Measurements from ENCODE around the gene NTSR1.

NTSR1 gene

GRCh38 chr20:62780204-62780603 lies 71.6 kb downstream of the NTSR1 start:
- no peak for DNase-seq (ENCODE audit: low read depth in 2 of 3, low spot score in 2 of 3)

DNA sequence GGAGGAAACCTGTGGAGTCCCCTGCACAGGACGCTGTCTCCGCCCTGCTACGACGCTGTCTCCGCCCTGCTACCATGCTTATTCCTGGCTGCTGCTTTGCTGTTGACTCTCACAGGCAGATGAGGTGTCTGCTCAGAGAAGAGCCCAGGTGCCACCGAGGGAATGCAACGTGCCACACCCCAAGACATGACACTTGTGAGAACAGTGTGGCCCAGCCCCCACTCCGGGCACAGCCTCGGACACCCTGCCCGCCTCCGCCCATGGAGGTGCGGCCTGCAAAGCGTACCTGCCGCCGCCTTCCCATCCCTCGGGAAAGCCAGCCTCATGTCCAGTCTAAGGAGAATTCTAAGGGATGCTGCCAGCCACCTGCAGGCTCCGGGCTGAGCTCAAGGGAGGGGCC lies 72.1 kb downstream of the NTSR1 start:
- DNase-seq (ENCODE audit: low read depth in 2 of 3, low spot score in 2 of 3), result no peak

DNA sequence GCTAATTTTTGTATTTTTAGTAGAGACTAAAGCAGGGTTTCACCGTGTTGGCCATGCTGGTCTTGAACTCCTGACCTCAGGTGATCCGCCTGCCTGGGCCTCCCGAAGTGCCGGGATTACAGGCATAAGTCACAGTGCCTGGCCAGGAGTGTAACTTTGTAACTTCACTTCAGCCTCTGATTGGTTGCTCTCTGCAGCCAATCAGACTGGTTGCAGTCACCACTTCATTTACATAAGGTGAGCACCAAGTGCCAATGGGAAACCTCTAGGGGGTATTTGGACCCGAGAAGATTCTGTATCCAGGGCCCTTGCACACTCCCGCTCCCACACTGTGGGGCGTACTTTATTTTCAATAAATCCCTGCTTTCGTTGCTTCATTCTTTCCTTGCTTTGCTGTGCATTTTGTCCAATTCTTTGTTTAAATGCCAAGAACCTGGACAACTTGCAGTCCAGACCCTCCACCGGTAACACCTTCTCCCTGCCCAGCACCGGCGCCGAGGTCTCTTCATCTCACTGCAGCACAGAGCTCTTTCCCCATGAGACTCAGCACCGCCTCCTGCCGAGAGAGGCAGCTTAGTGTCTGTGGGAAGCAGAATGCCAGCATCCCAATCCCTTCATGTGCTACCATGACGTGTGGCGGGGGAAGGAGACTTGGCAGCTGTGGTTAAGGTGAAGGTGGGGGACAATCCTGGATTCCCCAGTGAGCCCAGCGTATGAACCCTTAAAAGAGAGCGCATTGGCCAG lies 73.7 kb downstream of the NTSR1 start:
- DNase-seq (ENCODE audit: low read depth in 2 of 3, low spot score in 2 of 3), result no peak

- no peak for DNase-seq (ENCODE audit: low read depth in 2 of 3, low spot score in 2 of 3)
Measured at GRCh38 chr20:62782893-62783278, 74.2 kb downstream of the NTSR1 start.

DNA sequence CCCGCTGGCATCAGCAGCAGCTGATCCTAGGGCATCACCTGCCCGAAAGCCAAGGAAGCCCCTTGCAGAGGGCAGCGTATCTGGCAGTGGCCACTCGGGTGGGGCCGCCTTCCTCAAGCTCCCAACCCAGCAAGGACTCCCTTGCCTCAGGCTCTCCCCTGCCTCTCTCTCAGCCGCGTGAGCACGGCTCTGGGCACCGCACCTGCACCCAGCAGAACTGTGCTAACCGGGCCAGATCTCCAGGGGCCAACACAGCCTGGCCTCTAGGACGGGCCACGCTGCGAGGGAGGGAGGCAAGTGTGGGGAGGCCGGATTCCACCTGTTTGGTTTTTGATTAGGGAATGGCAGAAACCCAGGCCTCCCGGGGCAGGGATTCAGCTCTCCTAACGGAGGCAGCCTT lies 75.9 kb downstream of the NTSR1 start:
- no peak for DNase-seq (ENCODE audit: low read depth in 2 of 3, low spot score in 2 of 3)

DNA sequence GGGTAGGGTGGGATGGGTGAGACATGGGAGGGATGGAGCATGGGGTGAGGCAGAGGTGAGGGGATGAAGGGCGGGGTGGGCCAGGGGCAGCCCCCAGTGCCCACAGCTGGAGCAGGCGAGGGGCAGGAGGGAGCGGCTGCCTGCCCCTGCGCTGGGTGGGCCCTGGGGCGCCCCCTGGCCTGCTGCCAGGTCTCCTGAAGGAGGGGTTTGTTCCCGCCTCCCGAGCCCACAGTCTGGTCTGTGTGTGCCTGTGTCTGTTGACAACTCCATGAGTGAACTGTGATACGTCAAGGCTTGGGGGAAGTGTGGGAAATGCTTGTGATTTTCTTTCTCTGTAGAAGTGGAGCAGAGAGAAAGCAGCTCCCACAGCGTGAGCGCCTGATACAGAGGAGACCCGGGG lies 76.8 kb downstream of the NTSR1 start:
- DNase-seq (ENCODE audit: low read depth in 2 of 3, low spot score in 2 of 3), result no peak

DNA sequence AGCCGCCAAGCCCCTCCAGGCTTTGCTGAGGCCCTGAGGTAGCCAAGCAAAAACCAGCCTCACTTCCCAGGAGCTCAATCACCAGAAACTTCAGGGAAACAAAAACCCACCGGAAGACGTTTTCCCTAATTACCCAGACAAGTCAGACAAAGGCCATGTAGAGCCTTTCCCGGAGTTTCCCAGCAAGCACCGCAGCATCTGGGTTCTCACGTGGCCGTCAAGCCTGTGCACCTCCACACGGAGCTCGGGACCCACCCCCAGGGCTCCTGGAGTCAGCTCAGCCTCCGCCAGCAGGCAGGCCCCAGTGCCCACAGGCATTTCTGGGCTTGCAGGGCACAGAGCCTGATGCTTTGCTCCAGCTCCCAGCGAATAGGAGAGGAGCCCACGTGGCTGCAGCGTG lies 77.5 kb downstream of the NTSR1 start:
- DNase-seq (ENCODE audit: low read depth in 2 of 3, low spot score in 2 of 3), result no peak

DNA sequence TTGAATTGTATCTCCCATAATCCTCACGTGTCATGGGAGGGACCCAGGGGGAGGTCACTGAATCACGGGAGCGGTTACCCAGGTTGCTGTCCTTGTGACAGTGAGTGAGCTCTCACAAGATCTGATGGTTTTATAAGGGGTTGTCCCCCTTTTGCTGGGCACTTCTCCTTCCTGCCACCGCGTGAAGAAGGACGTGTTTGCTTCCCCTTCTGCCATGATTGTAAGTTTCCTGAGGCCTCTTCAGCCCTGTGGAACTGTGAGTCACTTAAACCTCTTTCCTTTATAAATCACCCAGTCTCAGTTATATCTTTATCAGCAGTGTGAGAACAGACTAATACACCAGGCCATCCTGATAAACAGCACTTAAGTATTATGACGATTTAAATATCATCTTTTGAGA lies 78.7 kb downstream of the NTSR1 start:
- DNase-seq (ENCODE audit: low read depth in 2 of 3, low spot score in 2 of 3), result no peak

- no peak for DNase-seq (ENCODE audit: low read depth in 2 of 3, low spot score in 2 of 3)
Measured at GRCh38 chr20:62787866-62788265, 79.2 kb downstream of the NTSR1 start.

GRCh38 chr20:62788607-62789006 lies 80.0 kb downstream of the NTSR1 start:
- DNase-seq (ENCODE audit: low read depth in 2 of 3, low spot score in 2 of 3), result no peak

DNA sequence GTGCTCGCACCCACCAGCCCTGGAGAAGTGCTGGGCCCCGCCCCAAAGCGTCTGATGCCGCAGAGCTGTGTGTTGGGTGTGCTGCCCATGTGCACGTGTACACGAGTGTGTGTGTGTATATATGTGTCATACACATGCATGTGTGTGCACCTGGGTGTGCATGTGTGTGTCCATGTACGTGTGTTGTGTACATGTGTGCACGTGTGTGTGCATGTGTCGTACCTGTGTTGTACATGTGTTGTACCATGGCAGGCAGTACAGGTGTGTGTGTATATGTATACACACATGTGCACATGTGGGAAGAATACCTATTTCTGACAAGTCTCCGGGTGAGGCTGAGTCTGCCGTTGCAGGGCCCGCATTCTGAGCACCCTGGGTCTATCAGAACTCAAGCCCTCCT lies 81.4 kb downstream of the NTSR1 start:
- DNase-seq (ENCODE audit: low read depth in 2 of 3, low spot score in 2 of 3), result no peak

DNA sequence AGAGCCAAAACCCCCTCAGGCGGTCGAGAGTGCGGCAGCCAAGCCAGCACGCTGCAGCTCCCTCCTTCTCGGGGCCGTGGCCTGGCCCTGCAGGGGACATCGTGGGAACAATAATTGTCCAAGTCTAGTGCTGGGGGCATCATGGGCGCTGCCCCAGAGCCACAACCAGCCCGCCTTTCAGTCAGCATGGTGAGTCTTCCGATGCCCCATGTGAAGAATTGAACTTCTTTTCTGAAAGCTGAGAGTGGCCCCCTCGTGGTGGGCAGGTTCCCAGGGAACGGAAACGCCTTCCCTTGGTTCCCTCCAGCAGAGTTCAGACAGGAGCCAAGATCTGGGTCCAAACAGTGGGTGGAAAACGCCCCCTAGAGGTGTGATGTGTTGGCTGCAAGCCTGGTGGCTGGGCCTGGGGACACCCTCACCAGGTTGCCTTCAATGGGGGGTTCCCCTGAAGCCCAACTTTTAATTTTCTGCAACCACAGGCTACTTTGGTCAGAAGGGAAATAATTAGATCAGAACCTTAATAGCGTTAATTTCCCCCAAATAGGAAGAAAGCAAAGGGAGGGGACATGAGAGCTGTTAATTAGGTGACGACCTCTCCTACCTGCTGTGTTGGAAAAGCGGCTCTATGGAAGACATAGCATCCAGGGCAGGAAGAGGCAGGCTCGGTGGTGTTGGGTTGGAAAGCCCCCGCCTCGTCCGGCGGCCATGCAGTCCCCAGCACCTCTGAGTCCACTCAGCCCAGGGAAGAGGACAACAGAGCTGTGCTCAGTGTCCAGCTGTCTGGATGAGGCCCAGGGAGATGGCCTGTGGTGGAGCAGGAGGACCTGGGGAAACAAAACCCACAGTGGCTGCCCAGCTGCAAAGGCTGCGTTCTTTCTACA lies 82.9 kb downstream of the NTSR1 start:
- DNase-seq (ENCODE audit: low read depth in 2 of 3, low spot score in 2 of 3), result peak in 2 of 3 experiments; percentile 51 to 62

DNA sequence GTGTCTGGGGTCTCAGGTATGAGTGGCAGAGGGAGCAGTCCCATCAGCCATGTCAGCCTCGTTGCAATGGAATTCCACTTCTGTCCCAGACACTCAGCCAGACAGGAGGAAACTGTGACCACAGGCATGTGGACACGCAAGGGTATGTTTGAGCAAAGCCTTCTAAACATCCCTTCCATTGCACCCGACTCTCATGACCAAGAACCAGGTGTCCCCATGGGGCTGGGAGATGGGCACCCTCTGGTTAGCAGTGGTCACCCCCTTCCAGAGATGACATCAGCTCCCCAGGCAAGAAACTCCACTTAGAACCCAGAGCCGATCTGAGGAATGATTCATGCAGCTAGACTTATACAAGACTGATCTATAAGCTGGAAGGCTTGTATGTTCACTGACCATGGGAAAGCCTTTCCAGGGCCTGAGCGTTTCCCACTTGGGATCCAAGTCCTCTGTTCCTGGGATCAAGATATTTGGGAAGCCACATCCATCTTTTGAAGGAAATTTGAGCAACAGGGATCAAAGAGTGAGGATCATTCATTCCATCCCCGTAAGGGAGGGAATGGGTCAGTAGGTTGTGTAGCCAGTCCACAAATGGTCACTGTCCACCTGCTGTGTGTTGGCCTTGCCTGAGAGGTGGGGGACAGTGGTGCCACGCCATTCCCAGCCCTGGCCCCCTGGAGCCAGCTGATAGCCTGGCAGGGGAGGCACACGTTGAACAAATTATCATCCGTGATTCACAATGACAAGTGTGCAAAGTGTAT lies 83.7 kb downstream of the NTSR1 start:
- DNase-seq (ENCODE audit: low read depth in 2 of 3, low spot score in 2 of 3), result no peak

DNA sequence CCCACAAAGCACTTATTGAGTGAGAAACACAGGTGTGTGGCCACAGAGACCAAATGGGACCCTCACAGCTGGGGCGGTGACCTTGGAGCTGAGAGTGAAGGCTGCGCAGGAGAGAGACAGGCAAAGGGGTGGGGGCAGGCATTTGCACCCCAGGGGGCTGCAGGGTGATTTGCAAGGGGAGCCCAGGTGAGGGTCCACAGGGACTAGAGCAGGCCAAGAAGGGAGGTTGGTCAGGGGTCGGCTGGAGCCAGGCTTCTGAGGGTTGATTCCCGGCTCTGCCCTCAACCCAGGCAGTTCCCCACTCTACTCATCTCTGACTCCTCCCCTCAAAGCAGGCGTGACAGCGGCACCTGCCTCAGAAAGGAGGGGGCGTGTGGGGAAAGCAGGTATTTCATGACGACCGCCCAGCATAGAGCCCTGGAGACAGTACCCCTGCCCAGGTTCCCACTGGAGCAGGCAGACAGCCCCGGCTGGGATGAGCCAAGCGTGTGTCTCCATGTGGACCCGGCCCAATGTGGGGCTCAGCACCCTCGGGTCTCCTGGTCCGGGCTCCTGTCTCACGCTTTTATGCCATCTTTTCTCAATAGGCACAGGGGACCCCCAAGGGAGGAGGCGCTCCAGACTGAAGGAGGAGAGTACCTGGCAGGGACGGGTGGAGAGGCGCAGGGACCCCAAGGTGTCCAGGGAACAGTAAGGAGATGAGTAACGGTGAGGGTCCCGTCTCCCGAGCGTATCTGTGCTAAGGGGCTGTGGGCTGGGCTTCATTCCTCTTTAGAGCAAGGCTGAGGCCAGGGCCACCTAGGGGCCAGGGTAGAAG lies 84.5 kb downstream of the NTSR1 start:
- DNase-seq (ENCODE audit: low read depth in 2 of 3, low spot score in 2 of 3), result no peak

- DNase-seq (ENCODE audit: low read depth in 2 of 3, low spot score in 2 of 3), result no peak
Measured at GRCh38 chr20:62793757-62794006, 85.0 kb downstream of the NTSR1 start.

- peak; percentile 83 to 92 (median 90) for DNase-seq (ENCODE audit: low read depth in 2 of 3, low spot score in 2 of 3)
Measured at GRCh38 chr20:62794007-62794724, 85.5 kb downstream of the NTSR1 start.

DNA sequence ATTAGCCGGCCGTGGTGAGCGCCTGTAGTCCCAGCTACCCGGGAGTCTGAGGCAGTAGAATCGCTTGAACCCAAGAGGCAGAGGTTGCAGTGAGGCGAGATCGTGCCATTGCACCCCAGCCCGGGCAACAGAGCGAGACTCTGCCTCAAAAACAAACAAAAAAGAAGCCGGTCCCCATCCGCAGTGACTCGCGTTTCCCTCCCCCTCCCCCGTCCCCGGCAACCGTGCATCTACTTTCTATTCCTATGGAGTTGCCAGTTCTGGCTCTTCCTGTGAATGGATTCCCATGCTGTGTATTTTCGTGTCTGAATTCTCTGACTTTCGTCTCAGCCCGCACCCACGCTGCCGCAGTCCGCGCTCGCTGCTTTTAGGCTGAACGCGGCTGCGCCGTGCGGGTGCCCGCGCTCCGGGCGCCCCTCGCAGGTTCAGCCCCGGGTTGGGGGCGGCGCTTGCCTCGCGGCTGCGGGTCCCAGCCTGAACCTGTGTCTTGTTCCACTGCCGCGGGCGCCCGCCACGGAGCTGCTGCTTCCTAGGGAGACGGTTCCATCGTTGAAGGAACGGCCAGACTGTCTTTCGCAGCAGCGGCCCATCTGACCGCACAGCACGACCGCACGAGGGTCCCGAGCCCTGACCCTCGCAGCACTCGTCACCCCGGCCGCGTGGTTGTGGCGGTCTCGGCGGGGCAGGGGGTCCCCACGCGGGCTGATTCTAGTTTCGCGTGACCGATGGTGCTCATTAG lies 86.6 kb downstream of the NTSR1 start:
- DNase-seq (ENCODE audit: low read depth in 2 of 3, low spot score in 2 of 3), result peak in 2 of 3 experiments; percentile 55 to 57

GRCh38 chr20:62796699-62797491 lies 88.3 kb downstream of the NTSR1 start:
- DNase-seq (ENCODE audit: low read depth in 2 of 3, low spot score in 2 of 3), result no peak

Measured in activated CD8-positive, alpha-beta memory T cell treated with anti-CD3 and anti-CD28 coated beads for 48 hours (primary cell).